HG03175 (cell line): Measurements from ENCODE around the gene COL4A3.

Source experiments
- ATAC-seq: cut with Tn5 transposase; IDR thresholded peaks from one replicate; pipeline ENCODE4 v1.9.1; 2021; ENCODE audit warnings: mild to moderate bottlenecking, moderate library complexity; ENCODE audit not compliant: unreplicated experiment

COL4A3 gene

GRCh38 chr2:227285741-227286236 is 121.4 kb downstream of the COL4A3 start:
- ATAC-seq: no peak

- no peak for ATAC-seq
Measured at GRCh38 chr2:227287771-227288170, 123.3 kb downstream of the COL4A3 start.

DNA sequence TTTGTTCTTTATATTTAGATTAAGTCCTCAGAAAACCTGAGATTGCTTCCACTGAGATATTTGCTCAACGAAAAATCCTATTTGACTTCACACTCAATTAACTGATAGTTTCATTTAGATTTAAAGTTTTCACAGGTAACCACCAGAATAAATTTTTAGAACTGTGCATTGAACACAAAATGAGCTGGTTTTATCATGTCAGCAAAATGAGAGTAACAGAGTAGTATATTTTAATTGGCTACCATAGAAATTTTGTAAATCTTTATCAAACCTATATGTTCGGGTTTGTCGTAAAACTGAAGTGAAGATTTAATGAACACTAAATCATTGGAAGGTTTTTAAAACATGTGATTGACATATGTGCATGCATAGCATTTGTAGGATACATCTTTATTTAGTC is 127.9 kb downstream of the COL4A3 start:
- ATAC-seq: no peak

DNA sequence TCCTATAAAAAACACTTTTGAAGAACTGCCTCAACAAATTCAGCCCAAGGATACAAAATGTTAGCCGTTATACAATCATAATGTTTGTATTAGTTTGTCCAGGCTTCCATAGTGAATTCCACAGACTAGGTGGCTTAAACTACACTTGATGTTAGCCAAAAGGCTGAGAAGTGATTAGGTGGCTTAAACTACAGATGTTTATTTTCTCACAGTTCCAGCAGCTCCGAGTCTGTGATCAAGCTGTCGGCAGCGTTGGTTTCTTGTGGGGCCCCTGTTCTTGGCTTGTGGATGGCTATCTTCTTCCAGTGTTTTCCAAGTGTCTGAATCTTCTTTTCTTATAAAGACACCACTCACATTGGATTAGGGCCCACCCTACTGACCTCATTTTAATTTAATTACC is 129.1 kb downstream of the COL4A3 start:
- no peak for ATAC-seq

DNA sequence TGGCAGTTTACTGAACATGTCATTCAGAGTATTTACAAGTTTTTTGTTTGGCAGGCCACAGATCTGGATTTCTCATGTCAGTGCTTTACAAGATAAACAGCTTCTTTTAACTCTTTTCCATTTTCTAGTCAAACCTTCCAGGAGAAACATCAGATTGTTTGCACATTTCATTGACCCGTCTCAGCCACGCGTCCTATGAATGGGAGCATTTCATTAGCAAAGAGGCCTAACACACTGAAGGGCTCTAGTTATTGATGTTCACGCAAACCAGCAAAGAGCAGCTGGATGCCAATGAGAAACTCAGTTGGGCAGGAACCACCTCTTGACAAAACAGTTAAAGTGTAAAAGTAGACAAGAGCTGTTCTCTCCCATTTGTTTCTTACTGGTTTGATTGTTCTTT is 131.4 kb downstream of the COL4A3 start:
- no peak for ATAC-seq

GRCh38 chr2:227296671-227297405 is 132.4 kb downstream of the COL4A3 start:
- no peak for ATAC-seq

GRCh38 chr2:227301523-227301922 is 137.1 kb downstream of the COL4A3 start:
- ATAC-seq: no peak

DNA sequence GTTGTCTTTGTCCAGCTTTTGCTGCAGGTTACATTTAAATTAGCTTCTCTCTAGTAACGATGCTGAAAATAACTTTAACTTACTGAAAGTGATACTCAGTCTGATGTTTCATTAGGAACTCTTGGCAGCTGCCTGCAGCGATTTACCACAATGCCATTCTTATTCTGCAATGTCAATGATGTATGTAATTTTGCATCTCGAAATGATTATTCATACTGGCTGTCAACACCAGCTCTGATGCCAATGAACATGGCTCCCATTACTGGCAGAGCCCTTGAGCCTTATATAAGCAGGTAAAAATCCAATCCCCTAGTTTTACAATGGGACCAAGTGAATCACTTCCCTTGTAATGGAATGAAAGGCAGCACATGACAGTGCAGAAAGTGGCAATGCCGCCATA is 144.4 kb downstream of the COL4A3 start:
- ATAC-seq: peak; percentile 79

DNA sequence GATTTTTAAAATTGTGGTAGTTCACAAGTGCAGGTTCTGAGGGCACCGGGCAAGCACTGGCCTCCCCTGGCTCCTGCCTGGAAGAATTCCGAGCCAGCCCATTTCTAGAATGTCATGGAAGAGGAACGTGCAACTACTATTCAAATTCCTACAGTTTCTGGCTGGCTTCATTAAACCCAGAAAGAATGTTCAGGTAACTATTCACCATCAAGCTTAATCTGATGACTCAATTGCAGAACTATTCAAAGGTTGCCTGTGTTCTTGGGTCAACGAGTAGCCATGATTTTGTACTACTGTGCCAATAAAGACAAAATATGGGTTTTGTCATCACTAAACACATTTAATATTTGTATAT is 146.3 kb downstream of the COL4A3 start:
- ATAC-seq: no peak

DNA sequence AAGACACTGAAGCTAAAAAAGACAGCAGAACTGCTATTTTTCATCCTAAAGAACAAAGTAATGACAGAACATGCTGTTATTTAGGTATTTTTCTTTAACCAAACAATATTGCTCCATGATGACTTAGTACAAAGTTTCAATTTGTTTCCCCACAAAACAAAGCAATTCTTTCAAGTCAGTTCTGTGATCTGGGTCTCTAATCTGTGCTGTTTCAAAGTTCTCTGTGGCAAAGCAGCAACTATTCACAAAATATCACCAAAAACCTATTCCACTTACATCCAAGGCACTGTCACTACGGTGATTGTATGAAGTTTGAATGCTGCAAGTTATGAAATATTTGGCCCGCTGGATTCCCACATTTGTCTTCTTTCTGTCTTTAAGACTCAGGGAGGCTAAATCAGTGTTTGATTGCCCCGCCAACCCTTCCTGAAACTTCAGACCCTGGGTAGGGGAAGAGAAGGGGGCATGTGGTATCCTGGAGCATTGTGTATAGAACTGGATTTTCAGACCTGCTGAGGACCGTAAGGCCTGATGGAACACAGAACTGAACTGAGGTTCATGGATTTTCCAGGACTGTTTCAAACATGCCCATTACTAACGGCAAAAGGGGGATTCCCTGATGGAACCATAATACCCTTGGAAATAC is 147.6 kb downstream of the COL4A3 start:
- no peak for ATAC-seq

DNA sequence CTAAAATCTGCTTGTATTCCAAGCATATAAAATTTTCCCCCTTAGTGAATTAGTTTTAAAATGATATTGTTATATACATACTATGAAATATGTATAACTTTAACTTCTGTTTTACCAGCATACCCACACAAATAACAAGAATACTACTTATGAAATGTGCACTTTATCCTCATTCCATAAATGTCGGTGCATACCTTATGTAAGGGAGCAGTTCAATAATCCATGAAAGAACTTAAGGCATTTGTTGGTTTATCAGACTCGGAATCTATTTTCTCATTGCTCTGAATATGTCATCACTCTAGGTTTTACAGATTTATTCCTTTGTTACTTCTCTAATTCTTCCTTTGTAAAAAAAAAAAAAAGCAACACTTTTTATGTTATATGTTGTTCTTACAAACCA is 148.2 kb downstream of the COL4A3 start:
- no peak for ATAC-seq

DNA sequence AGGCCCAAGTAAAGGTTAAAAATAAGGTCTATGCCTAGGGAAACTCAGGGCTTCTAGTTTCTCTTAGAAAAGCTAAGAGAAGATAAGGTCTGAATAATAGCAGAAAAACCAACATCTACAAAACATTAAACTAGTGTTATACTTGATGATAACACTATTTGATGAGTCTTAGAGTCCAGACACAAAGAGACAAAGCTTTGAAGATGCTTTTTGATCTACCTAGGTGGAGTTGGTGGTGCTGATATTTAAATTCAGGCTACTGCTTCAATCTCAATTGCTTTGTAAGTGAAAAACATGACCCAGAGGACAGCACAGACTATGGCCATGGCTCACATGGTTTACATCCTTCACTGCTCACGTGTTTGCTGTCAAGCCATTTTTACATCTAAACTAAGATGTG is 148.9 kb downstream of the COL4A3 start:
- no peak for ATAC-seq

- no peak for ATAC-seq
Measured at GRCh38 chr2:227317834-227318233, 153.4 kb downstream of the COL4A3 start.

GRCh38 chr2:227320305-227321094 is 156.1 kb downstream of the COL4A3 start:
- no peak for ATAC-seq

DNA sequence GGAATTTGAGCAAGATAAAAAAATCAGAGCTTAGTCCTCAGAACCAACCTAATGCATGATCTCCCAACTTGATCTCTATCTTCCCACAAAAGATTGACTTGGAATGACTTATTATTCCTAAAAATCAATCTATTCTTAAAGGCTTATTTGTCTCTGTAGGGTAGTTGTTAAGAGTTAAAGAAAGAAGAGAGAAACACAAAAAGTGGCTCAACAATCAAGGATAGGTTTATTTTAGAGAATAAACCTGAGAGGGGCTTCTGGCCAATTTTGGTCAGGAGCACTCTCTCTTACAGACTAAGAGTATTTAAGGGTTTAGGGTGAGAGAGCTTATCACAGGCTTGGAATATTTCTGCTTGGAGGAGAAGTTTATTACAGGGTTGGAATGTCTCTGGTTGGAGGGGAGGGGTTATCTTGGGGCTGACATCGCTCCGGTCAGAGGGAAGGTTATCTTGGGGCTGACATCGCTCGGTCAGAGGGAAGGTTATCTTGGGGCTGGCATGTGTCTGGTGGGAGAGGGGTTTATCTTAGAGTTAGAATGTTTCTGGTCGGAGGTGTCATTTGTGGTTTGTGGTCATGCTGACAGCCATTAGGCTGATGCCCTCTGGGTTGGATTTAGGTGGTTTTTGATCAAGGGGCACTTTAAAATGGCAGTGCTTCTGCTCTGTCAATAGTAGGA is 158.2 kb downstream of the COL4A3 start:
- no peak for ATAC-seq

DNA sequence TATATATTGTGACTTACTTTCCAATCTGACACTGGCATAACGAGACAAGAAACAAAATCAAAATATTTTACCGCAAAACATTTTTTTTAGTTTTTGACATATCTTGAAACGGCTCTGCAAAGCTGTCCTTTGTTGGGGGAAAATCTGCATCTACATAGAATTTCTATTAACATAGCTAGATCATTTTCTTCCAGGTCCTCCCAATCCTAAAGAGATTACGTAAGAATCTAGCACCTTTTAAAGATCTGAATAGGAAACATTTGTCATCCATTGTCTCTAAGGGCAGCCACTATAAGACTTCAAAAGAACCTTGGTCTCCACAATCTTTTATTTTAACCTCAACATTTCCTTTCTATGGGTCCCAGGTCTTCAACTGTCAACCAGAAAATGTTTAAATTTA is 159.4 kb downstream of the COL4A3 start:
- no peak for ATAC-seq

DNA sequence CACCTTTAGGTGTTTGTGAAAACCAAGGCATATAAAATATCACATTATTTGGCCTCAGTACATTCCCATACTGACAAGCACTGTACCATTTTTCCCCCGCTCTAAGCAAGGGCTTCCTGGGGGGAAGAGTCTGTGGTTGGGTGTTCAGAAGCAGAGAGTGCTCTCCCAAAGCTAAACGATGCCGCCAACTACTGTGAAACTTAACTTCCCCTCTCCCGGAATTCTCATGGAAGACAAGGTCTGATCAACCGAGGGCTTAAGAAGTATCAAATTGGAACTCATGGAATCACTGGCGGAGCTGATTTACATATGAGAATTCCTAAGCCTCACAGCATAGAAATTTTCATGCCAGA is 160.2 kb downstream of the COL4A3 start:
- no peak for ATAC-seq

GRCh38 chr2:227324995-227325838 is 160.8 kb downstream of the COL4A3 start, which contains the start of gene MFF:
Gene MFF (plus strand): TSS chr2:227325251. CDS start chr2:227330666, 5,415 bp downstream.
- peak; percentile 98 for ATAC-seq

GRCh38 chr2:227325839-227326195 is 161.4 kb downstream of the COL4A3 start:
- ATAC-seq: peak; percentile 17

DNA sequence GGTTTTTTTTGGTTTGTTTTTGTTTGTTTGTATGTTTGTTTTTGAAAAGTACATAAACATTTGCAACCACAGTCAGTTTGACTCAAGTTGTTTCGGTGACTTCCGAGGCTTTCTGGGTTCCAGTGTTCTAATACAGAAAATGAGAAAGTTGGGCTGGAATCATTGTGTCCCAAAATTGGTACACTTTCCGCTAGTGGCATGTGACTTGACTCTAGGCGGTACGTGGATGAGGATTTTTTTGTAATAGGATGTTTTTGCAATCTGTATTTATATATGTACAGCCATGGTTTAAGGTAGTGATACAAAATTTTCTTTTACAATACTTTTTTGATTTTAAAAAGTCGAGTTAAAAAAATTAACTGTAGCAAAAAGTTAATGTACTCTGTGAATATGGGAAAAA is 162.4 kb downstream of the COL4A3 start:
- ATAC-seq: no peak
